Liver (tissue), 9 donors: ENCODE measurements around the gene HORMAD2. TPM values are rescaled to one million over a fixed set of nuclear protein-coding genes. Genes with fewer than 3 reads are reported as not detected.

Experiments used
- DNase-seq: peaks from one replicate; pipeline ENCODE4 v3.0.0-alpha.2; 2017; ENCODE audit warnings: low spot score
- H3K27ac ChIP-seq, 2 donors: one replicate each; pipeline ENCODE4 v1.7.0; 2013; ENCODE audit warnings: inconsistent platforms in 2 of 2, low read length in 2 of 2, control low read depth in 1 of 2, low read depth in 1 of 2, mild to moderate bottlenecking in 1 of 2
- H3K27me3 ChIP-seq, 4 donors: one replicate each; pipeline versions ENCODE4 v1.6.1 to v1.7.0; 2013; ENCODE audit warnings: low read length in 3 of 4, inconsistent platforms in 1 of 4, mild to moderate bottlenecking in 1 of 4, moderate library complexity in 1 of 4; ENCODE audit not compliant: control insufficient read depth in 4 of 4, insufficient read depth in 4 of 4
- H3K36me3 ChIP-seq, 4 donors: one replicate each; pipeline versions ENCODE4 v1.6.1 to v1.7.0; 2013; ENCODE audit warnings: low read length in 3 of 4, mild to moderate bottlenecking in 3 of 4, low read depth in 1 of 4, moderate library complexity in 1 of 4; ENCODE audit not compliant: control insufficient read depth in 4 of 4, insufficient read depth in 3 of 4
- H3K4me1 ChIP-seq, 4 donors: one replicate each; pipeline versions ENCODE4 v1.6.1 to v1.7.0; 2013; ENCODE audit warnings: low read length in 3 of 4, mild to moderate bottlenecking in 3 of 4, moderate library complexity in 1 of 4; ENCODE audit not compliant: control insufficient read depth in 4 of 4, insufficient read depth in 4 of 4
- H3K4me3 ChIP-seq, 3 donors: one replicate each; pipeline versions ENCODE4 v1.6.1 to v1.7.0; 2013; ENCODE audit warnings: low read length in 3 of 3, control low read depth in 1 of 3, low read depth in 1 of 3, mild to moderate bottlenecking in 1 of 3
- H3K9ac ChIP-seq, 2 donors: one replicate each; pipeline ENCODE4 v1.7.0; 2013; ENCODE audit warnings: low read length in 2 of 2, mild to moderate bottlenecking in 2 of 2, moderate library complexity in 2 of 2, control low read depth in 1 of 2, low read depth in 1 of 2
- H3K9me3 ChIP-seq, 4 donors: one replicate each; pipeline versions ENCODE4 v1.6.1 to v1.7.0; 2013; ENCODE audit warnings: low read length in 3 of 4; ENCODE audit not compliant: control insufficient read depth in 4 of 4
- ATF3 ChIP-seq: IDR thresholded peaks from 2 replicates; pipeline ENCODE4 v1.6.1; 2016; ENCODE audit warnings: antibody characterized with exemption
- CTCF ChIP-seq: fragments of 150-350 bp; IDR thresholded peaks from 2 replicates; pipeline ENCODE4 v1.5.1; 2017; ENCODE audit warnings: improper control_type of control experiment, low read depth, low read length; ENCODE audit not compliant: missing input control
- EGR1 ChIP-seq, 2 donors: IDR thresholded peaks; 2 replicates each; pipeline ENCODE4 v1.6.1; 2016 to 2018; ENCODE audit warnings: antibody characterized with exemption in 2 of 2, low read depth in 2 of 2
- FOXA1 ChIP-seq: IDR thresholded peaks from 2 replicates; pipeline ENCODE4 v1.6.1; 2016; ENCODE audit warnings: antibody characterized with exemption
- FOXA2 ChIP-seq: IDR thresholded peaks from 2 replicates; pipeline ENCODE4 v1.6.1; 2016; ENCODE audit warnings: antibody characterized with exemption
- GABPA ChIP-seq, 2 donors: IDR thresholded peaks in 1 of 2; conservative IDR thresholded peaks in 1 of 2; 2 replicates each; pipeline ENCODE4 v1.6.1; 2016; ENCODE audit warnings: antibody characterized with exemption in 2 of 2, mild to moderate bottlenecking in 1 of 2, moderate library complexity in 1 of 2
- HNF4A ChIP-seq, 2 donors: conservative IDR thresholded peaks; 2 replicates each; pipeline ENCODE4 v1.6.1; 2016; ENCODE audit warnings: antibody characterized with exemption in 2 of 2, mild to moderate bottlenecking in 2 of 2
- HNF4G ChIP-seq: IDR thresholded peaks from 2 replicates; pipeline ENCODE4 v1.6.1; 2016; ENCODE audit warnings: antibody characterized with exemption
- JUND ChIP-seq, 2 donors: IDR thresholded peaks; 2 replicates each; pipeline ENCODE4 v1.6.1; 2016; ENCODE audit warnings: antibody characterized with exemption in 2 of 2
- NR2F2 ChIP-seq: IDR thresholded peaks from 2 replicates; pipeline ENCODE4 v1.6.1; 2016; ENCODE audit warnings: antibody characterized with exemption
- RAD21 ChIP-seq, 2 donors: IDR thresholded peaks; 2 replicates each; pipeline ENCODE4 v1.6.1; 2016; ENCODE audit warnings: antibody characterized with exemption in 2 of 2, mild to moderate bottlenecking in 2 of 2
- RXRA ChIP-seq, 2 donors: IDR thresholded peaks; 2 replicates each; pipeline ENCODE4 v1.6.1; 2017 to 2018; ENCODE audit warnings: antibody characterized with exemption in 2 of 2, mild to moderate bottlenecking in 1 of 2
- SP1 ChIP-seq: IDR thresholded peaks from 2 replicates; pipeline ENCODE4 v1.6.1; 2018; ENCODE audit warnings: antibody characterized with exemption, mild to moderate bottlenecking
- TAF1 ChIP-seq: conservative IDR thresholded peaks from 2 replicates; pipeline ENCODE4 v1.6.1; 2016; ENCODE audit warnings: antibody characterized with exemption, mild to moderate bottlenecking
- YY1 ChIP-seq: IDR thresholded peaks from 2 replicates; pipeline ENCODE4 v1.6.1; 2016; ENCODE audit warnings: antibody characterized with exemption, mild to moderate bottlenecking
- WGBS: extraction: QIAGEN DNeasy Blood & Tissue Kit; methylation state at CpG from one replicate; pipeline ENCODE4 v1.1.7; 2013; 5-methylcytosine and 5-hydroxymethylcytosine counted together
- polyA plus RNA-seq, 2 donors: library from polyadenylated mRNA; stranded (reverse) in 1 of 2; unstranded in 1 of 2; fragments of 200-250 nt in 1 of 2; fragments of >200 nt in 1 of 2; fragmentation: Nextera tagmentation in 1 of 2; extraction: Ambion mirVana in 1 of 2; gene quantifications; one replicate each; pipeline versions ENCODE4 v1.2.1 to v1.2.3, GENCODE V29; 2013 to 2015
- total RNA-seq, 2 donors: library from RNA; depleted of rRNA; stranded (reverse); fragments of >200 nt; gene quantifications; one replicate each; pipeline ENCODE4 v1.2.3, GENCODE V29; 2014
- TF ChIP-seq, protein P1 (sequence below): IDR thresholded peaks from 2 replicates; pipeline ENCODE4 v1.6.1; 2016; ENCODE audit warnings: antibody characterized with exemption, mild to moderate bottlenecking
- TF ChIP-seq, protein P2 (sequence below): IDR thresholded peaks from 2 replicates; pipeline ENCODE4 v1.6.1; 2016; ENCODE audit warnings: antibody characterized with exemption
- TF ChIP-seq, protein P3 (sequence below): IDR thresholded peaks from 2 replicates; pipeline ENCODE4 v1.6.1; 2016; ENCODE audit warnings: antibody characterized with exemption
- donor health status: healthy.
- donor health status: healthy.
- donor health status: healthy.
- donor health status: healthy.
- donor health status: healthy.

Gene HORMAD2
- total and polyA plus RNA-seq, 4 donors, result 0.44 to 2.8 (median 0.47) TPM; not detected in 1

DNA sequence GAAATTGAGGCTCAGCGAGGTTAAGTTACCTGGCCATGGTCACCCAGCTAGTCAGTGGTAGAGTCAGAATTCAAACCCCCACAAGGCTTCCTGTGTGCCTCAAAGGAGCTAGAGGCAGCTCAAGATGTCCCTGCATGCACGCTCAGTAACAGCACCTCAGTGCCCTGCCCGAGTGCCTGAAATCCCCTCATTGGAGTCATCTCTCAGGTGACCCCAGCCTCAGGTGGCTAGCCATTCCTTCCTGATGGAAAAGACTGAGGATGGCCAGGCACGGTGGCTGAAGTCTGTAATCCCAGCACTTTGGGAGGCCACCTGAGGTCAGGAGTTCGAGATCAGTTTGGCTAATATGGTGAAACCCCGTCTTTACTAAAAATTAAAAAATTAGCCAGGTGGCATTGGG lies 129.4 kb downstream of the HORMAD2 start:
- Histone ChIP-seq H3K9ac (no peak overlapping the region), H3K27me3 (peaks cover 0 to 2% (median 0%) of the 10 kb centered on the region in 4 donors), H3K4me3 (no peak overlapping the region), H3K27ac (peak overlapping the region; percentile 21 to 55), H3K4me1 (no peaks in the 10 kb centered on the region), H3K36me3 (no peaks in the 10 kb centered on the region), H3K9me3 (no peaks in the 10 kb centered on the region)
- TF ChIP-seq HNF4G (no peak), NR2F2 (no peak), JUND (IDR thresholded peaks at IDR 0.05) (no peak), TAF1 (no peak), HNF4A (conservative IDR thresholded peaks at IDR 0.05) (no peak), SP1 (no peak), EGR1 (IDR thresholded peaks at IDR 0.05; ENCODE audit: low read depth in 2 of 2) (no peak), CTCF (no peak), YY1 (no peak), RXRA (IDR thresholded peaks at IDR 0.05) (no peak), GABPA (IDR thresholded peaks at IDR 0.05 in 1 of 2, conservative IDR thresholded peaks at IDR 0.05 in 1 of 2) (no peak), RAD21 (IDR thresholded peaks at IDR 0.05) (no peak), ATF3 (no peak), FOXA1 (no peak)
- TF ChIP-seq, protein P1, sequence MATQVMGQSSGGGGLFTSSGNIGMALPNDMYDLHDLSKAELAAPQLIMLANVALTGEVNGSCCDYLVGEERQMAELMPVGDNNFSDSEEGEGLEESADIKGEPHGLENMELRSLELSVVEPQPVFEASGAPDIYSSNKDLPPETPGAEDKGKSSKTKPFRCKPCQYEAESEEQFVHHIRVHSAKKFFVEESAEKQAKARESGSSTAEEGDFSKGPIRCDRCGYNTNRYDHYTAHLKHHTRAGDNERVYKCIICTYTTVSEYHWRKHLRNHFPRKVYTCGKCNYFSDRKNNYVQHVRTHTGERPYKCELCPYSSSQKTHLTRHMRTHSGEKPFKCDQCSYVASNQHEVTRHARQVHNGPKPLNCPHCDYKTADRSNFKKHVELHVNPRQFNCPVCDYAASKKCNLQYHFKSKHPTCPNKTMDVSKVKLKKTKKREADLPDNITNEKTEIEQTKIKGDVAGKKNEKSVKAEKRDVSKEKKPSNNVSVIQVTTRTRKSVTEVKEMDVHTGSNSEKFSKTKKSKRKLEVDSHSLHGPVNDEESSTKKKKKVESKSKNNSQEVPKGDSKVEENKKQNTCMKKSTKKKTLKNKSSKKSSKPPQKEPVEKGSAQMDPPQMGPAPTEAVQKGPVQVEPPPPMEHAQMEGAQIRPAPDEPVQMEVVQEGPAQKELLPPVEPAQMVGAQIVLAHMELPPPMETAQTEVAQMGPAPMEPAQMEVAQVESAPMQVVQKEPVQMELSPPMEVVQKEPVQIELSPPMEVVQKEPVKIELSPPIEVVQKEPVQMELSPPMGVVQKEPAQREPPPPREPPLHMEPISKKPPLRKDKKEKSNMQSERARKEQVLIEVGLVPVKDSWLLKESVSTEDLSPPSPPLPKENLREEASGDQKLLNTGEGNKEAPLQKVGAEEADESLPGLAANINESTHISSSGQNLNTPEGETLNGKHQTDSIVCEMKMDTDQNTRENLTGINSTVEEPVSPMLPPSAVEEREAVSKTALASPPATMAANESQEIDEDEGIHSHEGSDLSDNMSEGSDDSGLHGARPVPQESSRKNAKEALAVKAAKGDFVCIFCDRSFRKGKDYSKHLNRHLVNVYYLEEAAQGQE, result no peak
- TF ChIP-seq, protein P2, sequence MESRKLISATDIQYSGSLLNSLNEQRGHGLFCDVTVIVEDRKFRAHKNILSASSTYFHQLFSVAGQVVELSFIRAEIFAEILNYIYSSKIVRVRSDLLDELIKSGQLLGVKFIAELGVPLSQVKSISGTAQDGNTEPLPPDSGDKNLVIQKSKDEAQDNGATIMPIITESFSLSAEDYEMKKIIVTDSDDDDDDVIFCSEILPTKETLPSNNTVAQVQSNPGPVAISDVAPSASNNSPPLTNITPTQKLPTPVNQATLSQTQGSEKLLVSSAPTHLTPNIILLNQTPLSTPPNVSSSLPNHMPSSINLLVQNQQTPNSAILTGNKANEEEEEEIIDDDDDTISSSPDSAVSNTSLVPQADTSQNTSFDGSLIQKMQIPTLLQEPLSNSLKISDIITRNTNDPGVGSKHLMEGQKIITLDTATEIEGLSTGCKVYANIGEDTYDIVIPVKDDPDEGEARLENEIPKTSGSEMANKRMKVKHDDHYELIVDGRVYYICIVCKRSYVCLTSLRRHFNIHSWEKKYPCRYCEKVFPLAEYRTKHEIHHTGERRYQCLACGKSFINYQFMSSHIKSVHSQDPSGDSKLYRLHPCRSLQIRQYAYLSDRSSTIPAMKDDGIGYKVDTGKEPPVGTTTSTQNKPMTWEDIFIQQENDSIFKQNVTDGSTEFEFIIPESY, result no peak
- no peak for DNase-seq
- WGBS, result 90% methylated on average over 6 of the region's 6 CpGs

GRCh38 chr22:30210235-30210909 lies 130.1 kb downstream of the HORMAD2 start:
- WGBS, result 87% methylated on average over 19 of the region's 19 CpGs
- DNase-seq, result no peak
- Histone ChIP-seq H3K27ac (no peak overlapping the region), H3K27me3 (peaks cover 0 to 2% (median 0%) of the 10 kb centered on the region in 4 donors), H3K9ac (no peak overlapping the region), H3K4me3 (no peak overlapping the region), H3K36me3 (no peaks in the 10 kb centered on the region), H3K4me1 (no peaks in the 10 kb centered on the region), H3K9me3 (no peaks in the 10 kb centered on the region)
- TF ChIP-seq GABPA (IDR thresholded peaks at IDR 0.05 in 1 of 2, conservative IDR thresholded peaks at IDR 0.05 in 1 of 2) (no peak), HNF4G (no peak), YY1 (no peak), FOXA2 (no peak), RAD21 (IDR thresholded peaks at IDR 0.05) (no peak), JUND (IDR thresholded peaks at IDR 0.05) (no peak), TAF1 (no peak), CTCF (no peak), RXRA (IDR thresholded peaks at IDR 0.05) (no peak), NR2F2 (no peak), HNF4A (conservative IDR thresholded peaks at IDR 0.05) (no peak), EGR1 (IDR thresholded peaks at IDR 0.05; ENCODE audit: low read depth in 2 of 2) (no peak), ATF3 (no peak), SP1 (no peak)
- TF ChIP-seq, protein P3, sequence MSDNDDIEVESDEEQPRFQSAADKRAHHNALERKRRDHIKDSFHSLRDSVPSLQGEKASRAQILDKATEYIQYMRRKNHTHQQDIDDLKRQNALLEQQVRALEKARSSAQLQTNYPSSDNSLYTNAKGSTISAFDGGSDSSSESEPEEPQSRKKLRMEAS, result no peak
